Liver (tissue), 9 donors: ENCODE results near the gene SMC4. TPM values are rescaled to one million over a fixed set of nuclear protein-coding genes. Genes with fewer than 3 reads are reported as not detected.

Experiments
- DNase-seq: peaks from one replicate; pipeline ENCODE4 v3.0.0-alpha.2; 2017; ENCODE audit warnings: low spot score
- H3K27ac ChIP-seq, 2 donors: one replicate each; pipeline ENCODE4 v1.7.0; 2013; ENCODE audit warnings: inconsistent platforms in 2 of 2, low read length in 2 of 2, control low read depth in 1 of 2, low read depth in 1 of 2, mild to moderate bottlenecking in 1 of 2
- H3K27me3 ChIP-seq, 4 donors: one replicate each; pipeline versions ENCODE4 v1.6.1 to v1.7.0; 2013; ENCODE audit warnings: low read length in 3 of 4, inconsistent platforms in 1 of 4, mild to moderate bottlenecking in 1 of 4, moderate library complexity in 1 of 4; ENCODE audit not compliant: control insufficient read depth in 4 of 4, insufficient read depth in 4 of 4
- H3K36me3 ChIP-seq, 4 donors: one replicate each; pipeline versions ENCODE4 v1.6.1 to v1.7.0; 2013; ENCODE audit warnings: low read length in 3 of 4, mild to moderate bottlenecking in 3 of 4, low read depth in 1 of 4, moderate library complexity in 1 of 4; ENCODE audit not compliant: control insufficient read depth in 4 of 4, insufficient read depth in 3 of 4
- H3K4me1 ChIP-seq, 4 donors: one replicate each; pipeline versions ENCODE4 v1.6.1 to v1.7.0; 2013; ENCODE audit warnings: low read length in 3 of 4, mild to moderate bottlenecking in 3 of 4, moderate library complexity in 1 of 4; ENCODE audit not compliant: control insufficient read depth in 4 of 4, insufficient read depth in 4 of 4
- H3K4me3 ChIP-seq, 3 donors: one replicate each; pipeline versions ENCODE4 v1.6.1 to v1.7.0; 2013; ENCODE audit warnings: low read length in 3 of 3, control low read depth in 1 of 3, low read depth in 1 of 3, mild to moderate bottlenecking in 1 of 3
- H3K9ac ChIP-seq, 2 donors: one replicate each; pipeline ENCODE4 v1.7.0; 2013; ENCODE audit warnings: low read length in 2 of 2, mild to moderate bottlenecking in 2 of 2, moderate library complexity in 2 of 2, control low read depth in 1 of 2, low read depth in 1 of 2
- H3K9me3 ChIP-seq, 4 donors: one replicate each; pipeline versions ENCODE4 v1.6.1 to v1.7.0; 2013; ENCODE audit warnings: low read length in 3 of 4; ENCODE audit not compliant: control insufficient read depth in 4 of 4
- ATF3 ChIP-seq: IDR thresholded peaks from 2 replicates; pipeline ENCODE4 v1.6.1; 2016; ENCODE audit warnings: antibody characterized with exemption
- CTCF ChIP-seq: fragments of 150-350 bp; IDR thresholded peaks from 2 replicates; pipeline ENCODE4 v1.5.1; 2017; ENCODE audit warnings: improper control_type of control experiment, low read depth, low read length; ENCODE audit not compliant: missing input control
- EGR1 ChIP-seq, 2 donors: IDR thresholded peaks; 2 replicates each; pipeline ENCODE4 v1.6.1; 2016 to 2018; ENCODE audit warnings: antibody characterized with exemption in 2 of 2, low read depth in 2 of 2
- FOXA1 ChIP-seq: IDR thresholded peaks from 2 replicates; pipeline ENCODE4 v1.6.1; 2016; ENCODE audit warnings: antibody characterized with exemption
- FOXA2 ChIP-seq: IDR thresholded peaks from 2 replicates; pipeline ENCODE4 v1.6.1; 2016; ENCODE audit warnings: antibody characterized with exemption
- GABPA ChIP-seq, 2 donors: IDR thresholded peaks in 1 of 2; conservative IDR thresholded peaks in 1 of 2; 2 replicates each; pipeline ENCODE4 v1.6.1; 2016; ENCODE audit warnings: antibody characterized with exemption in 2 of 2, mild to moderate bottlenecking in 1 of 2, moderate library complexity in 1 of 2
- HNF4A ChIP-seq, 2 donors: conservative IDR thresholded peaks; 2 replicates each; pipeline ENCODE4 v1.6.1; 2016; ENCODE audit warnings: antibody characterized with exemption in 2 of 2, mild to moderate bottlenecking in 2 of 2
- HNF4G ChIP-seq: IDR thresholded peaks from 2 replicates; pipeline ENCODE4 v1.6.1; 2016; ENCODE audit warnings: antibody characterized with exemption
- JUND ChIP-seq, 2 donors: IDR thresholded peaks; 2 replicates each; pipeline ENCODE4 v1.6.1; 2016; ENCODE audit warnings: antibody characterized with exemption in 2 of 2
- MAX ChIP-seq: IDR thresholded peaks from 2 replicates; pipeline ENCODE4 v1.6.1; 2016; ENCODE audit warnings: antibody characterized with exemption
- NR2F2 ChIP-seq: IDR thresholded peaks from 2 replicates; pipeline ENCODE4 v1.6.1; 2016; ENCODE audit warnings: antibody characterized with exemption
- RAD21 ChIP-seq, 2 donors: IDR thresholded peaks; 2 replicates each; pipeline ENCODE4 v1.6.1; 2016; ENCODE audit warnings: antibody characterized with exemption in 2 of 2, mild to moderate bottlenecking in 2 of 2
- REST ChIP-seq: IDR thresholded peaks from 2 replicates; pipeline ENCODE4 v1.6.1; 2016; ENCODE audit warnings: antibody characterized with exemption, mild to moderate bottlenecking
- RXRA ChIP-seq, 2 donors: IDR thresholded peaks; 2 replicates each; pipeline ENCODE4 v1.6.1; 2017 to 2018; ENCODE audit warnings: antibody characterized with exemption in 2 of 2, mild to moderate bottlenecking in 1 of 2
- SP1 ChIP-seq: IDR thresholded peaks from 2 replicates; pipeline ENCODE4 v1.6.1; 2018; ENCODE audit warnings: antibody characterized with exemption, mild to moderate bottlenecking
- TAF1 ChIP-seq: conservative IDR thresholded peaks from 2 replicates; pipeline ENCODE4 v1.6.1; 2016; ENCODE audit warnings: antibody characterized with exemption, mild to moderate bottlenecking
- YY1 ChIP-seq: IDR thresholded peaks from 2 replicates; pipeline ENCODE4 v1.6.1; 2016; ENCODE audit warnings: antibody characterized with exemption, mild to moderate bottlenecking
- ZBTB33 ChIP-seq: IDR thresholded peaks from 2 replicates; pipeline ENCODE4 v1.6.1; 2016; ENCODE audit warnings: antibody characterized with exemption
- WGBS: extraction: QIAGEN DNeasy Blood & Tissue Kit; methylation state at CpG from one replicate; pipeline ENCODE4 v1.1.7; 2013; 5-methylcytosine and 5-hydroxymethylcytosine counted together
- polyA plus RNA-seq, 2 donors: library from polyadenylated mRNA; stranded (reverse) in 1 of 2; unstranded in 1 of 2; fragments of 200-250 nt in 1 of 2; fragments of >200 nt in 1 of 2; fragmentation: Nextera tagmentation in 1 of 2; extraction: Ambion mirVana in 1 of 2; gene quantifications; one replicate each; pipeline versions ENCODE4 v1.2.1 to v1.2.3, GENCODE V29; 2013 to 2015
- total RNA-seq, 2 donors: library from RNA; depleted of rRNA; stranded (reverse); fragments of >200 nt; gene quantifications; one replicate each; pipeline ENCODE4 v1.2.3, GENCODE V29; 2014
- donor health status: healthy.
- donor health status: healthy.
- donor health status: healthy.
- donor health status: healthy.
- donor health status: healthy.

Gene SMC4
- total and polyA plus RNA-seq, 4 donors: 6.7 to 161 (median 17.1) TPM

GRCh38 chr3:160455846-160456245 is 56.4 kb downstream of the SMC4 start:
- H3K27me3 ChIP-seq: no peaks in the 10 kb centered on the region
- H3K27ac ChIP-seq: no peak overlapping the region
- H3K4me1 ChIP-seq: no peaks in the 10 kb centered on the region
- H3K4me3 ChIP-seq: no peak overlapping the region
- no peaks in the 10 kb centered on the region for H3K9me3 ChIP-seq
- no peak overlapping the region for H3K9ac ChIP-seq
- no peaks in the 10 kb centered on the region for H3K36me3 ChIP-seq
- TF ChIP-seq ZBTB33: no peak
- TF ChIP-seq GABPA (IDR thresholded peaks at IDR 0.05 in 1 of 2, conservative IDR thresholded peaks at IDR 0.05 in 1 of 2): no peak
- no peak for TF ChIP-seq NR2F2
- no peak for TF ChIP-seq FOXA2
- TF ChIP-seq YY1: no peak
- no peak for TF ChIP-seq RAD21 (IDR thresholded peaks at IDR 0.05)
- TF ChIP-seq CTCF: no peak
- no peak for TF ChIP-seq FOXA1
- no peak for TF ChIP-seq HNF4A (conservative IDR thresholded peaks at IDR 0.05)
- TF ChIP-seq ATF3: no peak
- no peak for TF ChIP-seq RXRA (IDR thresholded peaks at IDR 0.05)
- no peak for DNase-seq
- 98% methylated on average over 3 of the region's 3 CpGs for WGBS

- H3K27ac ChIP-seq: no peak overlapping the region
- H3K9me3 ChIP-seq: no peaks in the 10 kb centered on the region
- TF ChIP-seq REST (no peak), YY1 (no peak), RAD21 (IDR thresholded peaks at IDR 0.05) (no peak), CTCF (no peak), JUND (IDR thresholded peaks at IDR 0.05) (no peak), FOXA1 (no peak), MAX (no peak), HNF4A (conservative IDR thresholded peaks at IDR 0.05) (no peak), SP1 (no peak), HNF4G (no peak), NR2F2 (no peak), RXRA (IDR thresholded peaks at IDR 0.05) (no peak), GABPA (IDR thresholded peaks at IDR 0.05 in 1 of 2, conservative IDR thresholded peaks at IDR 0.05 in 1 of 2) (no peak), EGR1 (IDR thresholded peaks at IDR 0.05; ENCODE audit: low read depth in 2 of 2) (no peak), FOXA2 (no peak), TAF1 (no peak), ZBTB33 (no peak)
- no peaks in the 10 kb centered on the region for H3K27me3 ChIP-seq
- DNase-seq: no peak
- H3K4me1 ChIP-seq: no peaks in the 10 kb centered on the region
- H3K36me3 ChIP-seq: no peaks in the 10 kb centered on the region
- H3K9ac ChIP-seq: no peak overlapping the region
- H3K4me3 ChIP-seq: no peak overlapping the region
- 69% methylated on average over 4 of the region's 4 CpGs for WGBS
Measured at GRCh38 chr3:160458151-160458550, 58.7 kb downstream of the SMC4 start.
